Anterior cingulate cortex (tissue), 58 donors: Measurements from ENCODE around the gene FLNB.
"Not testable (repeated sequence)": the region's sequence is repeated elsewhere in the genome, so short reads cannot be mapped to it uniquely, and the experiment has no call there.

ENCODE experiments used
- DNase-seq, 58 donors: peaks; one replicate each; lab custom pipeline; 2025; lab: John Stamatoyannopoulos, UW

Gene FLNB

GRCh38 chr3:58193682-58194407 lies 185.6 kb downstream of the FLNB start:
- DNase-seq = no peak

GRCh38 chr3:58197588-58197987 lies 189.4 kb downstream of the FLNB start:
- DNase-seq = no peak

GRCh38 chr3:58198362-58198761 lies 190.1 kb downstream of the FLNB start:
- no peak for DNase-seq

DNA sequence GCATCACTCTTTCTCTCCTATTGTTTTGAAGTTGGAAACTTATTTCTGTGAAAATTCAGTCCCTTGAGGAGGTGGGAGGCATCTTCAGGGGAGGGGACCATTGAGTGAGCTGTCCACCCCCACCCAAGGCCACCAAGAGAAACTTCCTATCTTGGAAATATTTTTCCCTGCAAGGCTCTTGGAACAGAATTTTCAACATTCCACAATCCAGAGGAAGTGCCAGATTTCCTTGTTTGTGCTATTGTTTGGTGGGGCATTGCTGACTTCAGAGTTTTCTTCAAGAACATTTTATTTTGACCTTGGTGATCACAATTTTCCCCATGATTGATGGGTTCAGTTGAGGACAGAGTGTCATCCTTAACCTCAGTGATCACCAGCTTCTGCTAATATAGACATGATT lies 190.6 kb downstream of the FLNB start:
- DNase-seq = no peak

GRCh38 chr3:58200121-58200709 lies 192.0 kb downstream of the FLNB start:
- no peak for DNase-seq

DNA sequence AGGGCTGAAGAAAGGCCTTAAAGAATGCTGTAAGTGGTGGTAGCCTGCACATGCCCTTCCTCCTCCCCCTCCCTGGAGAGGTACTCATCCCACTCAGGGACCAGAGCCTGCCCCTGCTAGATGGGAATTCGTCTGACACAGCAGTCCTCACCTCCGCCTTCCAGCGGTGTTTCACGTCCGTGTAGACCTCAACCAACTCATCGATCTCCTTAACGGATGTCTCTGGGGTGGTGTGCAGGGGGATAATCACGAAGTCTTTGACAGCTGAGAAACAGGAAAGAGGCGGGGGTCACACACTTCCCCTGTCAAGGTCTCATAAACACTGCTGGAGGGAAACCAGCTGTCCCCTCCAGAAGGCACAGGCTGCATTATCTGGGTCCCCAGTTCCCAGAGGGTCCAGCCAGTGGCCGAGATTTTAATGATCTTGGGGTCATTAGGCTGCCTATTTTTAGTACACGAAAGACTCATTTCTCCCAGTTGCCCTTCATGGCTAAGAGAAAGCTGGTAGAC lies 192.7 kb downstream of the FLNB start:
- no peak for DNase-seq

GRCh38 chr3:58201451-58201850 lies 193.2 kb downstream of the FLNB start:
- DNase-seq = not testable (repeated sequence)

- DNase-seq = no peak
Measured at GRCh38 chr3:58202917-58203360, 194.7 kb downstream of the FLNB start.

- no peak for DNase-seq
Measured at GRCh38 chr3:58203541-58203940, 195.3 kb downstream of the FLNB start.

DNA sequence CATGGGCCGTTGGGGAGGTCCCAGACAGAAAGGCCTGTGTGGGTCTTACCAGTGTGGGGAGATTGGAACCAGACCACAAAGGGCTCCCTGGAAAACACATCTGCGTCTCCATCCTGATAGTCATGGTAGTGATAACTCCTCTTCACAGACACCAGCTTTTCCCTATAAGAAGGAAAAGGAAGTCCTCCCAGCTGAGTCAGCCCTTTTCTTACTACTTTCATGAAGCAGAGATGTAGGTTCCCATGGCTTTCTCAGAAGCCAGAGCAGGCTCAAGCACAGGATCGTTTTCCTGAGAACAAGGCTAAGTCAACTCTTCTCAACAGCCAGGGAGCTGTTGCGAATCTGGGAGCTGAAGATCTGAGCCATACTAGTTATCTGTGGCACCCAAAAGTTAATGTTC lies 196.5 kb downstream of the FLNB start:
- no peak for DNase-seq

DNA sequence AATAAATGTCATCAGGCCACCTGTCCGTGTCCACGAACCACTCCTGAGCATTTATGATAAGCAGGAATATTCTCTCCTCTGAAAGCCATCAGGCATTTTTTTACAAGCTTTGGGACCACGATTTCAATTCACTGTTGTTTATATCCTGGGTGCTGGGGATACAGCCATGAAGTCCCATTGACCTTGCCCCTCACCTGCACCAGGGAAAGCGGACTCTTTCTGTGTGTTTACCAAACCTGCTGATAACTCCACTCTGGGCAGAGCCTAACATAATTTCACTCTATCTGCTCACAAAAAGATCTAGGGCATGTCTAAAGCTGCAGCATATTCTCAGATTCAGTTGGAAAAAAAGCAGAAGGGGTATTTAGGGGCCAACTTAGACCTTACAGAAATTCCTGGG lies 197.8 kb downstream of the FLNB start:
- DNase-seq = no peak

DNA sequence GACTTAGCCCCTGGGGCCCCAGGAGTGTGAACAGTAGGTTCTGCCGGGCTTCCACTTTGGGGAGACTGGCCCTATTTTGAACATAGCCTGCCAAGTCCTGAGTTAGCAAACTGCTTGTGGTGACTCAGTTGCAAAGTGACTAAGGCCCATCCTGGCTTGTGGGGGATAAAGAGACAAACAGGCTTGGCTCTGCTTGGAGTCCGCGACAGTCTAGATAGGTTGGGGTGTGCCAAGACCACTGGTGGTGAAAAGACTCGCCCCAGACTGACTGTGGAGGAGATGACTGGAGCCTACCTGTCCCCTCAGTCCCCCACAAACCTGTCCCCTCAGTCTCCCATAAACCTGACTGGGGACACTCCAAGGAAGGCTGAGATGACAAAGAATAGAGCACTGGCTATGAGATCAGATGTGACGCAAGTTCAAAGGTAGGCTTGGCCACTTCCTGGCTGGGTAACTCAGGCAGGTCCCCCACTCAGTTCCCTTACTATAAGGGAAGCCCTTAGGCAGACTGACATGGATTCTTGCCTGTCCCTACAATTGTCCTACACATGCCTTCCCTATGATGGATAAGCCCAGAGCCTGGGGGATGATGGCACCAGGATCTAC lies 198.3 kb downstream of the FLNB start:
- peak in 1 of 58 donors; percentile 23 for DNase-seq

DNA sequence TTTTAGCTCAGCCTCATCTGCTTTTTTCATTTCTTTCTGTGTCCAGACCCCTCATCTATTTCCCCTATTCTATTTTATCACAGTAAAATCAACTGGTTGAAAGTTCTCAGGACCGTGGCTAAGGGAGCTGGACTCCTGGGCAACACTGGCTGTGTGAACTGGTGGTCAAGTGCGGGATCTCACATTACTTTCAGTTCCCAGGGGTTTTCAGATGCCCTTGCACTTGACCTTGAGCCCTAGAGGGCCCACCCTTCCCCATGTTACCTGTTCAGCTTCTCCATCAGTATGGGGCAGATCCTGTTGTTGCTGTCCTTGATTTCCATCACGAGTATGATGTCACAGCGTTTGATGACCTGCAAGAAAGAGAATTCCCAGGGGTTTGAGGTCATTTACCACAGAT lies 199.7 kb downstream of the FLNB start:
- no peak for DNase-seq

DNA sequence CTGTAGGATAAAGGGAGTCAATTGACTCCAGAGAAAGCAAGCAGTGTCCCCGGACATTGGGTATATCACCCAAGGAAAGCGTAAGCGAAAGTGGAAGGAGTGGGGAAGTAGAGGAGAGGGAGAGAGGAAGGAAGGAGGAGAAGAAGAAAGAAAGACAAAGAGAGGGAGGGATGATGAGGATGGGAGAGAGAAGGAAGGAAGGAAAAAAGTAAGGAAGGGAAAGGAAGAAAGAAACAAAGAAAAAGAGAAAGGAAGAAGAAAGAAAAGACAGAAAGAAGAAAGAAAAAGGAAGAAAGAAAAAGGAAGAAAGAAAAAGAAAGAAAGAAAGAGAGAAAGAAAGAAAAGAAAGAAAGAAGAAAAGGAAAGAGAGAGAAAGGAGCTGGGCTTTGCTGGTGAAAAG lies 201.7 kb downstream of the FLNB start:
- DNase-seq = no peak

- no peak for DNase-seq
Measured at GRCh38 chr3:58210761-58211460, 202.7 kb downstream of the FLNB start, which contains the start of gene DNASE1L3. Gene DNASE1L3, minus strand, starts transcription at chr3:58210972. Its CDS starts 66 bp downstream, at chr3:58210906.

GRCh38 chr3:58214484-58215316 lies 206.5 kb downstream of the FLNB start:
- DNase-seq = no peak

DNA sequence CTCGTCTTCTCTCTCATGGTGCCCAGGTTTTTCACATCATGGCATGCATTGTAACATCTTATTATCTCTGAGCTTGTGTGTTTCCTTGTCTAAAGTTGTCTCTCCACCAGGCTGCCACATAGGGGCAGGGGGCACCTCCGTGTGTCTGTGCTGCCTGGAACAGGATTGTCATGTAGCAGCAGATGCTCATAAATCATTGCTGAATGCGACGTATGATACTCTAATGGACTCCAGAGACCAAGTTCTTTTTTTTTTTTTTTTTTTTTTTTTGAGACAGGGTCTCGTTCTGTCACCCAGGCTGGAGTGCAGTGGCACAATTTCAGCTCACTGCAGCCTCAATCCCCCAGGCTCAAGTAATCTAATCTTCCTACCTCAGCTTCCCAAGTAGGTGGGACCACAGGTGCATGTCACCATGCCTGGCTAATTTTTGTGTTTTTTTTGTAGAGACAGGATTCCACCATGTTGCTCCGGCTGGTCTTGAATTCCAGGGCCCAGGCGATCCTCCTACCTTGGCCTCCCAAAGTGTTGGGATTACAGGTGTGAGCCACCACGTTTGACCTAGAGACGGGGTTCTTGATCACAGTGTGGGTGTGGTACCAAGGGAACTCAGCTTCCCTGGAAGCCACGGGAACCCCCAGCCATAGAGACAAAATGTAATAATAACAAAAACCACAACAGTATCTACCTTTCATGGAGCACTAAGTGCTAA lies 207.2 kb downstream of the FLNB start:
- no peak for DNase-seq

DNA sequence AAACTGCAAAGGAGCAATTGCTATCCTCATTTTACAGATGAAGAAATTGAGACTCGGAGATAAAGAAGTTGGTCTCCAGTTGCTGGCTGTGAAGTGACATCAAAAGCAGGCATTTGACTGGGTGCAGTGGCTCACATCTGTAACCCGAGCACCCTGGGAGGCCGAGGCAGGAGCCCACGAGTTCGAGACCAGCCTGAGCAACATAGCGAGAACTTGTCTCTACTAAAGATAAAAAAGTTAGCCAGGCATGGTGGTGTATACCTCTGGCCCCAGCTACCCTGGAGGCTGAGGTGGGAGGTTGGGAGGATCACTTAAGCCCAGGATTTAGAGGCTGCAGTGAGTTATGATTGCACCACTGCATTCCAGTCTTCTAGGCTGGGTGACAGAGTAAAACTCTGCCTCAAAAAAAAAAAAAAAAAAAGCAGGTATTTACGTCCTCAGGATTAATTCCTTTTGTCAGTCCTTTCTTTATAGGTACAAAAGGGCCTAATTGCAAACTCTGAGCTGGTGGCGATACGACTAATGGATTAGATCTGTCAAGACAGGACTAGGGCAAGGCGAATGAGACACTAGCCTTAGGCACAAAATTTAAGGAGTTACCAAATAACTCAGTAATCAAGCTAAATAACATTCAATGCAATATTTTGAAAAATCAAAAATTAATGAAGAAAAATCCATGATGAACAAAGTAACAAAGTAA lies 208.4 kb downstream of the FLNB start:
- no peak for DNase-seq
